Right ventricle myocardium inferior (tissue), 1 donor: ENCODE measurements around the gene USH1C. TPM values are rescaled to one million over a fixed set of nuclear protein-coding genes. Genes with fewer than 3 reads are reported as not detected.

Experiments used
- ATAC-seq: fragments of 200-7000 bp; cut with Tn5 transposase; one replicate; pipeline ENCODE4 v1.9.1; 2020; ENCODE audit warnings: mild to moderate bottlenecking, moderate library complexity
- DNase-seq: peaks from one replicate; pipeline ENCODE4 v3.0.0; 2021; ENCODE audit errors: missing footprints
- intact Hi-C: fragments of 100-400 bp; cut with DNase I; formaldehyde crosslinking; loops from one replicate; pipeline ENCODE4 v1.11.0; 2022
- total RNA-seq: library from RNA; stranded (reverse); fragmentation: NEBNext Ultra II Directional; extraction: Animal tissue kit (Norgen Biotek cat#: 25700); gene quantifications from one replicate; pipeline ENCODE4 v1.2.1, GENCODE V29; 2021
- donor health status: DM: no; HTN: yes; CAD: no; lungs with severe emphysema.

Gene USH1C
- total RNA-seq, 1 donor from 2014 or later, result not detected

GRCh38 chr11:17458268-17458667, 85.9 kb downstream of the USH1C start:
- intact Hi-C loops, result no loop called here
- no peak for ATAC-seq
- DNase-seq, result no peak

GRCh38 chr11:17457396-17458173, 86.6 kb downstream of the USH1C start:
- intact Hi-C loops, result no loop called here
- DNase-seq (no peak), ATAC-seq (no peak)

DNA sequence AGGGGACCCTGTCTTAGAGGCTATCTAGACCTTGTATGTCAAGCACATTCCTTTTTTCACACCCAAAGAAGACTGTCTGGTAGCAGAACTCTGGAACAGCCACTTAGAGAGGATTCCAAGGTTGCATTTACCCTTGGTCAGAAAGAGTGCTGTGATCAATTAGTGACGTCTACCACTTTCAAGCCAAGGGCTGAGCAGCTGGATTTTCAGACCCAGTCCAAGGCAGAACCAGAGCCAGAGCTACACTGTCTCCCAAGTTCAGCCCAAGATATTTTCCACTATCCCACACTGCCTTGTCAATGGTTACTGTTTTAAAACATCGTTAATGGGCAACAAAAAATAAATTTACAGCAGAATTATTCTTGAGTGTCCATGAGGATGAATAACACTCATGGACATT, 91.5 kb downstream of the USH1C start:
- intact Hi-C loops, result no loop called here
- ATAC-seq, result no peak
- DNase-seq, result no peak

GRCh38 chr11:17449158-17449557, 95.1 kb downstream of the USH1C start:
- no peak for DNase-seq
- intact Hi-C loops, result no loop called here

DNA sequence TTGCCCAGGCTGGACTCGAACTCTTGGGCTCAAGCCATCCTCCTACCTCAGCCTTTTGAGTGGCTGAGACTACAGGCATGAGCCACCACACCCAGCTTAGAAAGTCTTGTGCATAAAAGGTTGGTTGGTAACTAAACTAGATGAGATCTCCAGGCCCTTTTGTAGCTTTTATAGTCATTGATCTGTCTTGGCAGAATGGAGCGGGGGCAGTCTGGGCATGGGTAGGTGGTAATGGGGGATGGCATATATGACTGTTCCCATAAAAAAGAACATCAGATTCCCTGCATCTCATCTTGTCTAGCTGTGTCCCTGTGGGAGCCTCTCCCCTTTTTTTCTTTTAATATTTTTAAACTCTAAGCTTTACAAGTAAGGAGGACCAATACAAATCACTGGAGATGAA, 97.7 kb downstream of the USH1C start:
- no peak for ATAC-seq
- intact Hi-C loops, result no loop called here
- no peak for DNase-seq

More at GRCh38 chr11:17449158-17449557, 95.1 kb downstream of the USH1C start:
- ATAC-seq, result no peak

DNA sequence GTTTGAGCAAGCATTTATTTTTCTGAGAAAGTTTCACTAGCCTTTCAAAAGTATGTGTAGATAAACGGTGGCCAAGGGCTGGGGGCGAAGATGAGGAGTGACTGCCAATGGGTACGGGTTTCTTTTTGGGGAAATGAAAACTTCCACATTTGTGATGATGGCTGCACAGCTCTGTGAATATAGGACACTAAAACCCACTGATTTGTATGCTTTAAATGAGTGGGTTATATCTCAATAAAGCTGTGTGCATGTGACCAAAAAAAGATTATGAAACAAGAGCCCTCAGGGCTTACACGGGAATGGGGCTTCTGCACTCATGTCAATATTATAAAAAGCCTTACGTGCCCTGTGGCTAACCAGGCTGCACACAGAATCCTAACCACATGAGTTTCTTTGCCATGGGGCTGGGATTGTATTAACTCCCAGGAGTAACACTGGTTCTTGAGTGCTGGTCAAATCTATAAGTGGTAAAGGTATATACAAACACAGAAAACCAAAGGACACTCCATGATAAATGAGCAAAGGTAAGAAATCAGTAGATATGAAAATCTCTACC, 98.9 kb downstream of the USH1C start:
- no peak for DNase-seq
- intact Hi-C loops, result no loop called here
- ATAC-seq, result no peak

- DNase-seq (no peak), ATAC-seq (no peak)
- intact Hi-C loops, result no loop called here
Observed at GRCh38 chr11:17443926-17444690, 100.1 kb downstream of the USH1C start.

Other genes with a start within 250 kb of the USH1C start
- gene NCR3LG1, start 192.6 kb downstream of the USH1C start, total RNA-seq, result 0.73 TPM
- gene KCNJ11, start 155.8 kb downstream of the USH1C start, total RNA-seq, result 23.5 TPM
- gene ABCC8, start 67.6 kb downstream of the USH1C start, total RNA-seq, result 1.1 TPM
- not detected for gene OTOG, start 2.8 kb upstream of the USH1C start, total RNA-seq
- gene MYOD1, start 175.2 kb upstream of the USH1C start, total RNA-seq, result 0.27 TPM
- gene KCNC1, start 190.4 kb upstream of the USH1C start, total RNA-seq, result not detected